ENCODE data around the gene FTH1. TPM values are rescaled to one million over a fixed set of nuclear protein-coding genes. Genes with fewer than 3 reads are reported as not detected.

The FTH1 gene
- total RNA-seq, 2 donors from 2014 or later, result 2,226 to 2,809 TPM

DNA sequence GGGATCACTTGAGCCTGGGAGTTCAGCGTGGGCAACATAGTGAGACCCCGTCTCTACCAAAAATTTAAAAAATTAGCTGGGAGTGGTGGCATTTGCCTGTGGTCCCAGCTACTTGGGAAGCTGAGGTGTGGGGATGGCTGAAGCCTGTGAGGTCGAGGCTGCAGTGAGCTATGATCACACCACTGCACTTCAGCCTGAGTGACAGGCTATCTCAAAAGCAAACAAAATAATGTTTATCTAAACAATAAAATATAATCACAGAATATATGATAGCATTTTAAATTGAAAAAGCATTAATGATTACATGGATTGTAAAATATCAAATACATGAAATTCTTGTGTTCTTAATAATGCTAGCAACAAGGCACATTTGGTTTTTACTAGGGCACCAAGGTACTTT is 14.6 kb downstream of the FTH1 start:
- Histone ChIP-seq H3K27ac (ENCODE audit: low read depth, low read length) (no peak overlapping the region), H3K36me3 (ENCODE audit: control insufficient read depth, insufficient read depth, low read length) (no peaks in the 10 kb centered on the region), H3K27me3 (ENCODE audit: control insufficient read depth, insufficient read depth, low read length, poor library complexity, severe bottlenecking) (peaks cover 39% of the 10 kb centered on the region), H3K4me1 (ENCODE audit: control insufficient read depth, insufficient read depth, low read length) (no peaks in the 10 kb centered on the region), H3K9me3 (ENCODE audit: control insufficient read depth, low read length) (no peaks in the 10 kb centered on the region), H3K4me3 (ENCODE audit: low read length) (no peak overlapping the region), H3K9ac (ENCODE audit: extremely low read depth, low read length, poor library complexity, severe bottlenecking) (no peak overlapping the region)
- Mint-ChIP-seq H3K36me3 (ENCODE audit: low read depth) (no peaks in the 10 kb centered on the region), H3K27ac (no peak overlapping the region), H3K9me3 (no peaks in the 10 kb centered on the region), H3K4me1 (no peaks in the 10 kb centered on the region), H3K4me3 (no peak overlapping the region), H3K27me3 (ENCODE audit: insufficient read depth) (peaks cover 30% of the 10 kb centered on the region)
- no peak for DNase-seq
- WGBS, 2 experiments (ENCODE audit: insufficient coverage in 1 of 2, insufficient read length in 1 of 2), result 60 to 97% methylated on average over 1 to 3 of the region's 3 CpGs
- TF ChIP-seq, protein P1, sequence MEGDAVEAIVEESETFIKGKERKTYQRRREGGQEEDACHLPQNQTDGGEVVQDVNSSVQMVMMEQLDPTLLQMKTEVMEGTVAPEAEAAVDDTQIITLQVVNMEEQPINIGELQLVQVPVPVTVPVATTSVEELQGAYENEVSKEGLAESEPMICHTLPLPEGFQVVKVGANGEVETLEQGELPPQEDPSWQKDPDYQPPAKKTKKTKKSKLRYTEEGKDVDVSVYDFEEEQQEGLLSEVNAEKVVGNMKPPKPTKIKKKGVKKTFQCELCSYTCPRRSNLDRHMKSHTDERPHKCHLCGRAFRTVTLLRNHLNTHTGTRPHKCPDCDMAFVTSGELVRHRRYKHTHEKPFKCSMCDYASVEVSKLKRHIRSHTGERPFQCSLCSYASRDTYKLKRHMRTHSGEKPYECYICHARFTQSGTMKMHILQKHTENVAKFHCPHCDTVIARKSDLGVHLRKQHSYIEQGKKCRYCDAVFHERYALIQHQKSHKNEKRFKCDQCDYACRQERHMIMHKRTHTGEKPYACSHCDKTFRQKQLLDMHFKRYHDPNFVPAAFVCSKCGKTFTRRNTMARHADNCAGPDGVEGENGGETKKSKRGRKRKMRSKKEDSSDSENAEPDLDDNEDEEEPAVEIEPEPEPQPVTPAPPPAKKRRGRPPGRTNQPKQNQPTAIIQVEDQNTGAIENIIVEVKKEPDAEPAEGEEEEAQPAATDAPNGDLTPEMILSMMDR (conservative IDR thresholded peaks at IDR 0.05), result no peak

DNA sequence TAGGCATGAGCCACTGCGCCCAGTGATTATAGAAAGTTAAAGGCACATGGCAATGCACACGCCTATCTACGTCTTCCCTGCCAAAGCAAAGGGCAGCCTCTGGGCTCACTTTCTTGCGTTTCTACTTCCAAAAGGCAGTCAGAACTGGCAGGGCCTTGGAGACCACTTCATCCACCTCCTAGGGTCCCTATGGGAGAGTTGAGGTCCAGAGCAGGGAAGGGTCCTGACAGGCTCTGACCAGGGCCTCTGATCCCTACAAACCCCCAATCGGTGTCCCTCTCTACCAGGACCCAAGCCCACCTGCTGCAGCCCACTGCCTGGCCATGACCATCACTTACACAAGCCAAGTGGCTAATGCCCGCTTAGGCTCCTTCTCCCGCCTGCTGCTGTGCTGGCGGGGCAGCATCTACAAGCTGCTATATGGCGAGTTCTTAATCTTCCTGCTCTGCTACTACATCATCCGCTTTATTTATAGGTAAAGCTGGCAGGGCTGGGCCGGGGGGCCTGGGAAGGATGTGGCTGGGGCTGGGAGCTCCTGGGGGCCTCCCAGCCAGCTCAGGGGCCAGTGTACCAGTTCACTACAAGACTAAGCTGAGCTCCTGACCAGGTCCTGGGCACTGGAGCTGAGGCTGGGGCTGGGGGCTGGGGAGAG is 15.8 kb downstream of the FTH1 start:
- H3K4me1 ChIP-seq (ENCODE audit: control insufficient read depth, insufficient read depth, low read length), result no peaks in the 10 kb centered on the region
- TF ChIP-seq, protein P1 (conservative IDR thresholded peaks at IDR 0.05), result no peak
- H3K27me3 Mint-ChIP-seq (ENCODE audit: insufficient read depth), result peaks cover 25% of the 10 kb centered on the region
- H3K27me3 ChIP-seq (ENCODE audit: control insufficient read depth, insufficient read depth, low read length, poor library complexity, severe bottlenecking), result peaks cover 31% of the 10 kb centered on the region
- no peak overlapping the region for H3K9ac ChIP-seq (ENCODE audit: extremely low read depth, low read length, poor library complexity, severe bottlenecking)
- no peaks in the 10 kb centered on the region for H3K36me3 Mint-ChIP-seq (ENCODE audit: low read depth)
- DNase-seq, result no peak
- no peaks in the 10 kb centered on the region for H3K36me3 ChIP-seq (ENCODE audit: control insufficient read depth, insufficient read depth, low read length)
- H3K4me3 Mint-ChIP-seq, result no peak overlapping the region
- no peaks in the 10 kb centered on the region for H3K9me3 ChIP-seq (ENCODE audit: control insufficient read depth, low read length)
- peaks cover 2% of the 10 kb centered on the region for H3K4me1 Mint-ChIP-seq
- H3K4me3 ChIP-seq (ENCODE audit: low read length), result no peak overlapping the region
- H3K9me3 Mint-ChIP-seq, result no peaks in the 10 kb centered on the region
- WGBS, 2 experiments (ENCODE audit: insufficient coverage in 1 of 2, insufficient read length in 1 of 2), result 91 to 92% methylated on average over 7 to 11 of the region's 11 CpGs
- H3K27ac ChIP-seq (ENCODE audit: low read depth, low read length), result no peak overlapping the region
- no peak overlapping the region for H3K27ac Mint-ChIP-seq

- no peak for DNase-seq
- no peak within 1 kb of the TSS for H3K4me3 ChIP-seq (ENCODE audit: low read length)
- no peak within 1 kb of the TSS for H3K4me3 Mint-ChIP-seq
- 90 to 98% methylated on average over 7 to 8 of the region's 8 CpGs for WGBS, 2 experiments (ENCODE audit: insufficient coverage in 1 of 2, insufficient read length in 1 of 2)
- peaks cover 2% of the 10 kb centered on the region for H3K4me1 Mint-ChIP-seq
- TF ChIP-seq, protein P1 (conservative IDR thresholded peaks at IDR 0.05), result no peak
- no peaks in the 10 kb centered on the region for H3K9me3 Mint-ChIP-seq
- peak within 1 kb of the TSS; percentile 76 for H3K27ac ChIP-seq (ENCODE audit: low read depth, low read length)
- peaks cover 15% of the 10 kb centered on the region for H3K27me3 ChIP-seq (ENCODE audit: control insufficient read depth, insufficient read depth, low read length, poor library complexity, severe bottlenecking)
- H3K36me3 ChIP-seq (ENCODE audit: control insufficient read depth, insufficient read depth, low read length), result no peaks in the 10 kb centered on the region
- H3K27ac Mint-ChIP-seq, result no peak within 1 kb of the TSS
- no peaks in the 10 kb centered on the region for H3K4me1 ChIP-seq (ENCODE audit: control insufficient read depth, insufficient read depth, low read length)
- peaks cover 13% of the 10 kb centered on the region for H3K27me3 Mint-ChIP-seq (ENCODE audit: insufficient read depth)
- H3K9ac ChIP-seq (ENCODE audit: extremely low read depth, low read length, poor library complexity, severe bottlenecking), result no peak within 1 kb of the TSS
- no peaks in the 10 kb centered on the region for H3K36me3 Mint-ChIP-seq (ENCODE audit: low read depth)
- no peaks in the 10 kb centered on the region for H3K9me3 ChIP-seq (ENCODE audit: control insufficient read depth, low read length)
Measured at GRCh38 chr11:61950035-61950547, 17.3 kb downstream of the FTH1 start, which contains the start of gene BEST1. Gene BEST1, plus strand, starts transcription at chr11:61950351. Its CDS starts 1,456 bp downstream, at chr11:61951807.

All from endodermal cell (in vitro differentiated cells).